GM18507 (cell line): Measurements from ENCODE around the gene TRNAU1AP.
"Not testable (repeated sequence)": the region's sequence is repeated elsewhere in the genome, so short reads cannot be mapped to it uniquely, and the experiment has no call there.

ENCODE experiments used
- DNase-seq: peaks from one replicate; pipeline ENCODE4 v3.0.0; 2011; ENCODE audit warnings: low read depth; ENCODE audit not compliant: insufficient read length; ENCODE audit errors: extremely low spot score
- FAIRE-seq: peaks from 2 replicates; lab custom pipeline; 2011; peaks lifted over from hg19 to GRCh38; lab: Jason Lieb, UNC

The TRNAU1AP gene

DNA sequence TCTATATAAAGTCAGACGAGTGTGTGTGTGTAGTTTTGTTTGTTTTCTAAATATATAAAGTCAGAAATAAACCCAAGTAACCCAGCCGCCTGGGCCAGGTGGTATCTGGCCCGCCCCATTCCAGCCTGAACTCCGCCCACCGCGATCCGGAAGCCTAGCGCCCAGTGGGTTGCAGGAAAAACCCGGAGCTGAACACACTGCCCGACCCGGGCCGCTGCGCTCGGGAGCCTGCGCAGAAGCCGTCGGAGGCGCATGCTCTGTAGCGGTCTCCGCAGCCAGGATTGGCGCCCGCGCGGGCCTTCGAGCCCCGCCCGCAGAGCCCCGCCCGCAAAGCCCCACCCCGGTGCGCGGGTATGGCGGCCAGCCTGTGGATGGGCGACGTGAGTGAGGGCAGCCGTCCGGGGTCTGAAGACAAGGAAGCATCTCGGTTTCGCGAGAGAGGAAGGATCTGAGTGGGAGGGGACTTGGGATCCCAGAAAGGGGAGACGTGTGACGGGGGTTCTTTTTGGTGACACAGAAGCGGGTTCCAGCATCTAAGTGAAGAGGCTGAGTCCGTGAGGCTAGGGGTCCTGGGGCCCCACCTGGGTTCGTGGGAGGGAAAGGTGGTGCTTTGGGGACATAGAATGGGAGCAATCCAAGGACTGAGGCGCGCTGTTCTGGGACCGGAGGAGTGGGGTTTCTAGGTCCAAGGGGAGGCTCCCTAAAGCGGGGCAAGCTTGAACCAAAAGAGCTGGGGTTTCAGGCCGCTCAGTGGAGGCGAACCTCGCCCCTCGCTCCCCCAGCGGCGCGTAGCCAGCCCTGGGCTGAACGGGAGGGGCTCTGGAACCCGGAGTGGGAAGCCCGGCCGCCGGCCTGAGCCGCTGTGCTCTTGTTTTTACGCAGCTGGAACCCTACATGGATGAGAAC is at the start of gene TRNAU1AP:
TSS of gene TRNAU1AP (plus strand) at position 328 of the 906 bp plus-strand sequence. CDS start at position 354, 26 bp downstream.
- FAIRE-seq = peak; percentile 93
- DNase-seq = peak; percentile 92

DNA sequence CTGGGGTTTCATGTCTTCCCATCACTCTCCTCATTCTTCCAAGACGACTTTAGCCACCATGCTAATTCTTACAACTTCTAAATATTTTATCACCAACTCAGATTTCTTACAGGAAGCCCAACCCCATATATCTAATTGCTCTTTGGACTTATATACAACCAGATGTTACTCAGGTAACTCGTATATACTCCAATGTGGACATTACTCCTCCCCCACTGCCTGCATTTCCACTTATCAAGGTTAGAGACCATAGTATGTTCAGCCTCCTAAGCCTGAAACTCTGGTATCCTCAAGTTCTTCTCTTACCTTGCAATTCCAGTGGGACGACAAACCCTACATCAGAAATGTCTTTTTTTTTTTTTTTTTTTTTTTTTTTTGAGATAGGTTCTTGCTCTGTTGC is 49.8 kb upstream of the TRNAU1AP start:
- DNase-seq (no peak), FAIRE-seq (no peak)

DNA sequence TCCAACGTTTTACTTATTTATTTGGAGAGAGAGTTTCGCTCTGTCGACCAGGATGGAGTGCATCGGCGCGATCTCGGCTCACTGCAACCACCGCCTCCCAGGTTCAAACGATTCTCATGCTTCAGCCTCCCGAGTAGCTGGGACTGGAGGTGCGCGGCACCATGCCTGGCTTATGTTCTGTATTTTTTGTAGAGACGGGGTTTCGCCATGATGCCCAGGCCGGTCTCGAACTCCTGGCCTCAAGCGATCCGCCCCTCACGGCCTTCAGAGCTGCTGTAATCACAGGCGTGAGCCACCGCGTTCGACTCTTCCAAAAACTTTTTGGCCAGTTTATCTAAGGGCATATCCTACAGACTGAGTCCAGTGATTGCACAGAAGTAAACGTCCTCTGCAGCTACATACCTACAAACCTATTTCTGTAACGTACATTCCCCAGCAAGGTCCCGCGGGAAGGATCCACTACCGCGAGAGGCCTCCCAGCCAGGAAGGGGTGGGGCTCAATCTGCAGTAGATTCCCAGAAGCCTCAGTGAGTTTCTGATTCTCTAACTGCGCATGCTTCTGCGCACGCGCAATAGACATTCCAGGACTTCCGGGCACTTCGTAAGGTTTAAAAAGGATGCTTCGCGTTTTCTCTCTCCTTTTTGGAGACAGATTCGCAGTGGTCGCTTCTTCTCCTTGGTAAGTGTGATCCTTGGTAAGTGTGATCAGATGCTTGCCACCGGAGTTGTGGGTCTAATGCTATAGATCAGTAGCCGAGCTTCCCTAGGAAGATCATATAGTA is 47.3 kb upstream of the TRNAU1AP start, which contains the start of gene RCC1:
TSS of gene RCC1 (plus strand) at position 638 of the 782 bp plus-strand sequence. CDS start 23,824 bp downstream, outside the sequence.
- FAIRE-seq (peak; percentile 96), DNase-seq (peak; percentile 92)

DNA sequence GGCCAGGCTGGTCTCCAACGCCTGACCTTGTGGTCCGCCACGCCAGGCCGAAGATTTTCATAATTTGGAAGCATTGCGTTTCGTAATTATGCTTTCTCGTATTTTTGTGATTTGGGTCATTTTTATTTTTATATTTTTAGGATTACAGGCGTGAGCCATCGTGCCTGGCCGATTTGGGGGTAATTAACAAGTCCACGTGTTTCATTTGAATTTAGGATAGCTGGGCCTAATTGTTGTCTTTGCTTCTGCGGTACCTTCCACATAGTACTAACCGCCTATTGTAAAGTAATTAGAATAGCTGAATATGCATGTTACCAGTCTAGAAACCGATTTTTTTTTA is 46.0 kb upstream of the TRNAU1AP start:
- no peak for FAIRE-seq
- no peak for DNase-seq

DNA sequence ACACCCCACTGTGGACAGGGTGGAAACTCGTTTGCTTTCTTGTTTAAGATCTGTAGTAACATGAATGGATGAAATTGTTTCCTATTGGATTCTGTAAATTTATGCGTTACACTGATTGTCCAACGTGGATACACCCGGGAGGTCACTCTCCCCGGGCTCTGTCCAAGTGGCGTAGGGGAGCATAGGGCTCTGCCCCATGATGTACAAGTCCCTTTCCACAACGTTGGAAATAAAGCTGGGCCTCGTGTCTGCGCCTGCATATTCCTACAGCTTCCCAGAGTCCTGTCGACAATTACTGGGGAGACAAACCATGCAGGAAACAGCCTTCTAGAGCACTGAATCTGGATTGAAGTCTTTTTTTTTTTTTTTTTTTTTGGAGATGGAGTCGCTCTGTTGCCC is 45.6 kb upstream of the TRNAU1AP start:
- no peak for FAIRE-seq
- DNase-seq = no peak

DNA sequence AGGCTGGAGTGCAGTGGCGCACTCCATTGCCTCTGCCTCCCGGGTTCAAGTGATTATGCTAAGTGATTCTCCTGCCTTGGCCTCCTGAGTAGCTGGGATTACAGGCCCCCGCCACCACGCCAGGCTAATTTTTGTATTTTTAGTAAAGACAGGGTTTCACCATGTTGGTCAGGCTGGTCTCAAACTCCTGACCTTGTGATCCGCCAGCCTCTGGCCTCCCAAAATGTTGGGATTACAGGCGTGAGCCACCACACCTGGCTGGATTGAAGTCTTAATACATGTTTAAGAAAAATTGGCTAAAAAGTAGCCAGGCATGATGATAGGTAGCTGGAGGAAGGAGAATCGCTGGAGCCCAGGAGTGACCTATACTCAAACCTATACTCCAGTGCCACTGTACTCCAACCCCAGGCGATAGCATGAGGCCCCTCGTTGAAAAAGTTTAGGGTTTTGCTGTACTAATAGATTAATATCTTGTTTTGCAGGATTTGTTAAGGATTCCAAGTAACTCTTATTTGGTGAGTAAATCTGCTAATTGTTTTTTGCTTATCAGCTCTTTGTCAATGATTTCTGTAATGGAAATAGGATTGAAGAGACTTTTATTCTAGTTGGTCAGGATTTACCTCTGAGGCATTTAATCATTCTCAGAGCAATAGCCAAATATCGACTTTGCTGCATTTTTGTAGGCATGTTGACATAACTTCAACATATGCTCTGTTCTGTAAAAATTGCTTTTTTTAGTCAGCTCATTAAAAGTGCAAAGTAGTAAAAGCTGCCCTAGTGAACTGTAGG is 45.0 kb upstream of the TRNAU1AP start:
- DNase-seq (no peak), FAIRE-seq (no peak)

DNA sequence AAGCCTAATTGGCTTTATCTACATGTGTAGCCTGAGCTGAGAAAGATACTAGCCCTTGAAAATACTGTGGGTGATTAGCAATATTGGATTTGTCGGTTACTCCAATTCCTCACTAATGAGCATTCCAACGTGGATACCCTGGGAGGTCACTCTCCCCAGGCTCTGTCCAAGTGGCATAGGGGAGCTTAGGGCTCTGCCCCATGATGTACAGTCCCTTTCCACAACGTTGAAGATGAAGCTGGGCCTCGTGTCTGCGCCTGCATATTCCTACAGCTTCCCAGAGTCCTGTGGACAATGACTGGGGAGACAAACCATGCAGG is 44.5 kb upstream of the TRNAU1AP start:
- FAIRE-seq (no peak), DNase-seq (no peak)

DNA sequence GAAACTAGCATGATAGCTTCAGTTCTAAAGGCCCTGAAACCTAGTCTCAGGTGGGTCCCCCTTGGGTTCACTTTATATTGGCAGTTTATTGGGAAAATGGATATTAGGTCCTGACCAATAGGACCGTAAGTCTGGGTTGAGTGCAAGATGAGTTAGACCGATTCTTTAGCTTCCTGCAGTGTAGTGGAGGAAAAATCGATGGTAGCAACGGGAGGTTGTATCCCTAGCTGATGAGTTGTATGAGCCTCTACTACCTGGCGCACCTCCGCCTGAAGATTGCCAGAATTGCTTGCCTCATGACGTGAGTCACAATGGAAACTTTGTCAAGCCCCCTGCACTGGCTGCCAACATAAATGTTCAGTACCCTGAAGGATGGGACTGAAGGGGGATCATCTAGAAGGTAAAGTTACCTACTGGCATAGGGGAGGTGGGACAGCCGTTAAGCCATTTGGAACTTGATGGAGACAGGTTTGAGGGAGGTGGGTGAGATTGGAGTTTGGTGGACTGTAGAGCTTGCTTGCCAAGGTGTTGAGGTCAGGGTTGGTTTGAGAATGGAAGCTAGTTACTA is 43.1 kb upstream of the TRNAU1AP start:
- no peak for FAIRE-seq
- DNase-seq = no peak

DNA sequence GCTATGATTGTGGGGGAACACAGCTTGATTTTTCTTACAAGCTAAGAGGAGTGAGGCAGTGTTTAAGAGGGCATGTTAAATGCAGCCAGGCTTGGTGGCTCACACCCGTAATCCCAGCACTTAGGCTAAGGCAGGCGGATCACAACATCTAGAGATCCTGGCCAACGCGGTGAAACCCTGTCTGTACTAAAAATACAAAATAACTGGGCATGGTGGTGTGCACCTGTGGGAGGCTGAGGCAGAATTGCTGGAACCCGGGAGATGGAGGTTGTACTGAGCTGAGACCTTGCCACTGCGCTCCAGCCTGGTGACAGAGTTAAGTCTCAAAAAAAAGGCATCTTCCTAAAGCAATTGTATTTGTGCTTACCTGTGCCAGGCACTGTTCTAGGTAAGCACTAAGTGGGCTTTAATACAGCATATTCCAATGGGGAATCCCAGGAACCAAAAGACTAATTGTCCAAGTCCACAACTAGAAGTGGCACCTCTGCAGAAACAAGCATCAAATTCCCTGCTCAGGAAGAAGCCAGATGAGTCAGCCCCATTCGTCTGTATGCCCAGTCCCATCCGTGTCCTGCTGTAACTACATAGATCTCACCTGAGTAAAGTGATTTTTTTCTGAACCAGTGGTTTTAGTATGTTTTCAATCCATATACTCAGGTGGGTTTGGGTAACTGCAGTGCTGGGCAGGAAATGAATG is 42.5 kb upstream of the TRNAU1AP start:
- DNase-seq (no peak), FAIRE-seq (no peak)

DNA sequence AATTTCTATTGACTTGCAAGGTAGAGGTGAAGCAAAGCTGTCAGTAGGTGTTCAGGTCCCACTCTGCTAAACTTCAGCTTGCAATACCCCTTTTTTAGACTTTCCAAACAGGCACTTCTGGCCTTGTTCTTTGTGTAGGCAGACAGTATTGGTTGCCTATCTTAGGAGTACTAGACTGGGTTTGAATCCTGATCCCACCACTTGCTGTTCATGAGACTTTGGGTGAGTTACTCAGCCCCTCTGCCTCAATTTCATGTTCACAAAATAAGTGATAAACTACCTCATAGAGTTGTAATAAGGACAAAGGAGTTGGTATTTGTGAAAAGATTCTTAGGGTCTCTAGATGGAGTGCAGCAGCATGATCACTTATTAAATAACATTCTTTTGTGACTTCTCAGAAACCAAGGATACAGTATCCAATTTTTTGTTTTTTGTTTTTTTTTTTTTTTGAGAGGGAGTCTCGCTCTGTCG is 41.9 kb upstream of the TRNAU1AP start:
- DNase-seq (no peak), FAIRE-seq (no peak)

DNA sequence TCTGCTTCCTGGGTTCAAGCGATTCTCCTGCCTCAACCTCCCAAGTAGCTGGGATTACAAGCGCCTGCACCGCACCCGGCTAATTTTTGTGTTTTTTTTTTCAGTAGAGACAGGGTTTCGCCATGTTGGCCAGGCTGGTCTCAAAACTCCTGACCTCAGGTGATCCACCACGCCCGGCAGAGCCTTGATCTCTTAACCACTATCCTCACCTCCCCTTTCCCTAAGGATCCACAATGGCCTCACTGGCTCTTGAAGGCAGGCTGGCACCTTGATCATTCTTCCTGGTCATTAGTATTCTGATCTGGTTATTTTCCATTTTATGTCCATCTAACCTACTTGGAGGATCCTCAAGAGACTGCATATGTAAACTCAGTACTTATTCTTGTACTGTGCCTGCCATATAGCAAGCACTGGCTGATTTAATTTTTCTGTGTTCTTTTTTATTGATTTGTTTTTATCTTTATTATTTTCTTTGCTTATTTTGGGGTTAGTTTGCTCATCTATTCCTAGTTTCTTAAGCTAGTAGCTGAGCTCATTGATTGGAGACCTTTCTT is 40.8 kb upstream of the TRNAU1AP start:
- FAIRE-seq (no peak), DNase-seq (no peak)

DNA sequence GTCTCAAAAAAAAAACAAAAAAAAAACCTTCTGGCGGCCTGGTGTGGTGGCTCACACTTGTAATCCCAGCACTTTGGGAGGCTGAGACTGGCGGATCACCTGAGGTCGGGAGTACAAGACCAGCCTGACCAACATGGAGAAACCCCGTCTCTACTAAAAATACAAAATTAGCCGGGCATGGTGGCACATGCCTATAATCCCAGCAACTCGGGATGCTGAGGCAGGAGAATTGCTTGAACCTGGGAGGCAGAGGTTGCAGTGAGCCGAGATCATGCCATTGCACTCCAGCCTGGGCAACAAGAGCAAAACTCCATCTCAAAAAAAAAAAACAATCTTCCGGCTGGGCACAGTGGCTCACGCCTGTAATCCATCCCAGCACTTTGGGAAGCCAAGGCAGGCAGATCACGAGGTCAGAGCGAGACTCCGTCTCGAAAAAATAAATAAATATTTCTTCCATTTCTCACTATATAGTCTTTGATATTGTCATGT is 38.4 kb upstream of the TRNAU1AP start:
- FAIRE-seq, DNase-seq: not testable (repeated sequence)

DNA sequence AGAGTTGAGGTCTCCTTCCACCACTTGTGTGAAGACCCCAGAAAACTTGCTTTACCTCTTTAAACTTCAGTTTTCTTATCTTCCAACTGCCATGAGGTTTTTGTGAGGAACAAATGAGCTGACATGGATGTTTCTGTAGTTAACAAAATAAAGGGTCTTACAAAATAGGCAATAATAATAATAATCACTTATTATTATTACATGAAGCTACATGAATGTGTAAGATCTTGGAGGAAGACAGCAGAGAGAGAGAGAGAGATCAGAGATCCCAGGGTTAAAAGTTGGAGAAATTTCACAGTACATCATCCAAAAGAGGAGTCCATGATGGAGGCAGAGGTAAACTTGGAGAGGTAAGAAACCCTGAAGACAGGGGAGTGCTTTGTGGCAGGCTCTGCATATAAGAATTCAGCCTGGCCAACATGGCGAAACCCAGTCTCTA is 36.3 kb upstream of the TRNAU1AP start:
- FAIRE-seq = no peak
- DNase-seq = no peak

DNA sequence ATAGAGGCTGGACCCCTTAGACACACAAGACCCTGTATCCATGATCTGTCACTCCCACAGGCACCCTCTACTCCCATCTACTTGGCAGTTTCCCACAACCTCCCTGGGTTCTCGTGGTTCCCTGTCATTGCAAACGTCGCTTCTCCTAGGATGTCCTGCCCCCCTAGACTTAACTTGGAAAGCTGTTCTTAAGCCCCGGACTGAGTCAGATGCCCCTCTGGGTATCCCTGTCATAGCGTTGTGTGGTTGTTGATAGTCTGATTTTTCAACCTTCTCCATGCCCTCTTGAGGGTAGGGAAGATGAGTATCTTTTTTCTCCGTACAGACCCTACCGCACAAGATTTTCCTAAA is 35.3 kb upstream of the TRNAU1AP start:
- FAIRE-seq (no peak), DNase-seq (no peak)

DNA sequence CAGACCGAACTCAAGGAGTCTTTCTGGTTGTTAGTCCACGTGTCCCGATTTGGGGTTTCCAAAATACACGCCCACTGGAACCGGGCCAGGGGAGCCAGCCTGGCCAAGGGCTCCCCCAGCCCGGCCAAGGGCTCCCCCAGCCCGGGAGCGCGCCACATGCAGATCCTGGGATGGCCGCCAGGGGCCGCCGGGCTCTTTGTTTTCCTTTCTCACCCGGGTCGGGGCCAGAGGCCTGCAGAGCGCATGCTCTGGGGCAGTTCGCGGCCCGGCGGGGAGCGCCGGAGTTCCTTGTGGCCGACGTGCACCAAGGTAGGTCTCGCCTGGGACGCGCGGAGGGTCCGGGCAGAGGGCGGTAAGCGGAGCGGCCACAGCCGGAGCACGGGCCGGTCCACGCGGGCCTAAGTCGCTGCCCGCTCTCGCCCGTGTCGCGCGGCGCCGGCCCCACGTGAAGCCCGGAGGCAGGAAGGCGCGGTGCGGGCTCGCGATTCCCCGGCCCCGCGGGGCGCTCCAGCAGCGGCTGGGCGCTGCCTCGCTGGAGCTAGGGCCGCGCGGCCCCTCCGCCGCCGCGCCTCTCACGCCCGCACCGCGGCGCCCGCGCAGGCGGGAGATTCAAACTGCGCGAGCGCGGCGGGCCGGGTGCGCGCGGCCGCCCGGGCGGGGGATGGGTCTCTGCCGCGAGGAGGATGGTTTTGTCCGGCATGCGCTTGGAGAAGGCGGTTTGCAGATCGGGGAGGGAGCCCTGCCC is 34.7 kb upstream of the TRNAU1AP start:
- DNase-seq = peak; percentile 80
- peak; percentile 78 for FAIRE-seq

DNA sequence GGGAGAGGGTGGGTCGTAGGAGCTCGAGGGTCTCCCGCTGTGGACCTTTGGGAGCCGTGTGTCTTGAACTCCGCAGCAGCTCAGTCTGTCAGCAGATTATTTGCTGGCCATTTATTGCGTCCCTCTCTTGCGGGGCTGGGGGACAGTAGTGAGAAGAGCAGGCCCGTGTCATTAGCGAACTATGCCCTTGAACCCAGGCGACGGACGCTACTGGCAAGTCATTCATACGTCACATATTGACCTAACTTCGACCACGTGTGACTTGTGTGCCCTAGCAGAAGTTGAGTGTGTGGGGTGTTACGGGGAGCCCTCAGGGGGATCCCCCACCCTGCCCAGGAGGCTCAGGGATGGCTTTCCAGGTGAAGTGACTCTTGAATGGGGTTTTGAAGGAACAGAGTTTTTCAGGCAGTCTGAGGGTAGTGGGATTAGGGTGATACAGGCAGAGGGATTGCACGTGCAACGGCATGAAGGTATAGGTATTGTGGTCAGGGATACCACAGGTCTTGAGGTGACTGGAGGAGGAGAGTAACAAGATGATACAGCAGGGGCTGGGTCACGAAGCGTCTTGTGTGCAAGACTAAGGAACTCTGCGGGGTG is 34.0 kb upstream of the TRNAU1AP start:
- DNase-seq (peak; percentile 11), FAIRE-seq (peak; percentile 69)

DNA sequence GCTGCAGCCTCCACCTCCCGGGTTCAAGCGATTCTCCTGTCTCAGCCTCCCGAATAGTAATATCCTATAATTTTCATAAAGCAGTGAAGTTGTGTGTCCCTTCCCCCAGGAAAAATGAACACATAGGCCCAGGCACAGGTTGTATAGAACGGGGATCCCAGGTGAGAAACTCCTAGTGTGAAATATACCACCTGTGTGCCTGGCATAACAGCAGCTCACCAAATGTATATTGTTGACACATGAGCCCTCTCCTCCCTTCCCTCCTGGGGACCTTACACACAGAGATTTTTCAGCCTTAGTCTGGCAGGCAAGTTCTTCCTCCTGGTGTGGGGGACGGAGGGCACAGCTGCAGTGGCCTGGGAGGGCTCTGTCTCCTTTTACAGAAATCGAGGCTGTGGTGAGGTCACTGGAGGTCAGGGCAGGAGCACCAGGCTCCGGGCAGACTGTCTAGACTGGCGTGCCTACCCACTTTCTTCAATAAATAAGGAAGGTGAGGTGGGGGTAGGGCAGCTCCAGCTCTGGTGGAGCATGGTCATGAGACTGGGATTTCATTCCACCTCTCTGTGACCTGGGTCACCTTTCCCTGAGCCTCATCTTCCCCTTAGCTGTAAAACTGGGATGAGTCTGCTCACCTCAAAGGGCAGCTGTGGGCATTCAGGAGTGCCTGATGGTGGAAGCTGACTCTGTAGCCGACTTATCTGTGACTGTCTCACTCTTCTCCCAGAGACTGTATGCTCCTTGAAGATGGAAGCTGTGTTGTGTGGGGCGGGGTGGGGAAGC is 32.7 kb upstream of the TRNAU1AP start:
- no peak for FAIRE-seq
- DNase-seq = no peak
